BLaER1 (cell line): ENCODE measurements around the gene DCAF12L2.
"Not testable (repeated sequence)": the region's sequence is repeated elsewhere in the genome, so short reads cannot be mapped to it uniquely, and the experiment has no call there.

Experiments used
- H3K27ac ChIP-seq: shearing (Covaris generic); formaldehyde crosslinking; 2 replicates; pipeline ENCODE4 v1.8.1; 2022
- H3K27me3 ChIP-seq: shearing (Covaris generic); formaldehyde crosslinking; 2 replicates; pipeline ENCODE4 v1.8.1; 2022
- H3K36me3 ChIP-seq: shearing (Covaris generic); formaldehyde crosslinking; 2 replicates; pipeline ENCODE4 v1.8.1; 2022
- H3K4me1 ChIP-seq: shearing (Covaris generic); formaldehyde crosslinking; 2 replicates; pipeline ENCODE4 v1.8.1; 2022
- H3K4me2 ChIP-seq: shearing (Covaris generic); formaldehyde crosslinking; 2 replicates; pipeline ENCODE4 v1.8.1; 2022
- H3K4me3 ChIP-seq: shearing (Covaris generic); formaldehyde crosslinking; 2 replicates; pipeline ENCODE4 v1.8.1; 2022
- H3K9ac ChIP-seq: shearing (Covaris generic); formaldehyde crosslinking; 2 replicates; pipeline ENCODE4 v1.8.1; 2022
- H3K9me3 ChIP-seq: shearing (Covaris generic); formaldehyde crosslinking; 2 replicates; pipeline ENCODE4 v1.8.1; 2022
- H4K20me1 ChIP-seq: shearing (Covaris generic); formaldehyde crosslinking; 2 replicates; pipeline ENCODE4 v1.8.1; 2022
- Cebpa-rat ChIP-seq: shearing (Covaris generic); IDR thresholded peaks from 2 replicates; pipeline ENCODE4 v1.8.1; 2022

DCAF12L2 gene

GRCh38 chrX:126165721-126166461 lies at the start of gene DCAF12L2:
Gene DCAF12L2 (minus strand): TSS chrX:126166289. CDS start chrX:126165924, 365 bp downstream.
- Histone ChIP-seq H3K4me1 (no peaks in the 10 kb centered on the region), H3K27me3 (peaks cover 31% of the 10 kb centered on the region), H3K9ac (no peak within 1 kb of the TSS), H4K20me1 (no peaks in the 10 kb centered on the region), H3K4me2 (no peak within 1 kb of the TSS), H3K9me3 (peaks cover 20% of the 10 kb centered on the region), H3K4me3 (no peak within 1 kb of the TSS), H3K27ac (no peak within 1 kb of the TSS), H3K36me3 (no peaks in the 10 kb centered on the region)
- TF ChIP-seq Cebpa-rat, result no peak

DNA sequence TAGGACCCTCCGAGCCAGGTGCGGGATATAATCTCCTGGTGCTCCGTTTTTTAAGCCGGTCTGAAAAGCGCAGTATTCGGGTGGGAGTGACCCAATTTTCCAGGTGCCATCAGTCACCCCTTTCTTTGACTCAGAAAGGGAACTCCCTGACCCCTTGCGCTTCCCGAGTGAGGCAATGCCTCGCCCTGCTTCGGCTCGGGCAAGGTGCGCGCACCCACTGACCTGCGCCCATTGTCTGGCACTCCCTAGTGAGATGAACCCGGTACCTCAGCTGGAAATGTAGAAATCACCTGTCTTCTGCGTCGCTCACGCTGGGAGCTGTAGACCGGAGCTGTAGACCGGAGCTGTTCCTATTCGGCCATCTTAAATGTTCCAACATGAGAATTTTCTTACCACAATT lies 24.8 kb upstream of the DCAF12L2 start:
- H3K36me3 ChIP-seq, H3K9ac ChIP-seq, H3K27me3 ChIP-seq, H4K20me1 ChIP-seq, H3K4me3 ChIP-seq, H3K4me2 ChIP-seq, H3K27ac ChIP-seq, H3K4me1 ChIP-seq, H3K9me3 ChIP-seq: not testable (repeated sequence)

DNA sequence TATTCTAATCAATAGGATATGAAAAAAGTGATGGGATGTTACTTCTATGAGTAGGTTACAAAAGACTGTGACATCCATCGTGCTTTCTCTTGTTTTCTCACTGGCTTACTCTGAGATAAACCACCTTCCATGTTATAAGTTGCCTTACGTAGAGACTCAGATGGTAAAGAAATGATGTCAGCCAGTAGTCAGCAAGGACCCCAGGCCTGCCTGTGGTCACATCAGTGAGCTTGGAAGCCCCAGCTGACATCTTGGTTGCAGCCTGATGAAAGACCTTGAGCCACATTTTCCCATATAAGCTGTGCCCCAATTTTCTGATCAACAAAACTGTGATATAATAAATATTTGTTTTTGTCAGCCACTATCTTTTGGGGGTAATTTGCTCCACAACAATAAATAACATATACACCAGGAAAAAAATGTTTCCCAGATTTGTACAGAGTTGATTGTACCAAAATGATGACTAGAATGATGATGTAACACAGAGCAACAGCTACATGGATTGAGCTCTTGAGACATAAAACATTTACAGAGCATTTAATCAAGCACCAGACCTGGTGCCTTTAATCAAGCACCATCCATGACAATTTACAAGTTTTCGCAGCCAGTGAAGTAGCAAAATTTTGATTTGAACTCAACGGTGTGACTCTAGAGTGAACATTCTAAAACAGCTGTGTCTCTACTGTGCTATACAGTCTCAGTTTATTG lies 11.2 kb upstream of the DCAF12L2 start:
- H3K4me3 ChIP-seq, result no peak overlapping the region
- no peaks in the 10 kb centered on the region for H3K36me3 ChIP-seq
- H3K27ac ChIP-seq, result no peak overlapping the region
- H3K4me2 ChIP-seq, result no peak overlapping the region
- H4K20me1 ChIP-seq, result no peaks in the 10 kb centered on the region
- H3K9me3 ChIP-seq, result no peaks in the 10 kb centered on the region
- TF ChIP-seq Cebpa-rat, result no peak
- no peak overlapping the region for H3K9ac ChIP-seq
- no peaks in the 10 kb centered on the region for H3K4me1 ChIP-seq
- peaks cover 35% of the 10 kb centered on the region for H3K27me3 ChIP-seq

DNA sequence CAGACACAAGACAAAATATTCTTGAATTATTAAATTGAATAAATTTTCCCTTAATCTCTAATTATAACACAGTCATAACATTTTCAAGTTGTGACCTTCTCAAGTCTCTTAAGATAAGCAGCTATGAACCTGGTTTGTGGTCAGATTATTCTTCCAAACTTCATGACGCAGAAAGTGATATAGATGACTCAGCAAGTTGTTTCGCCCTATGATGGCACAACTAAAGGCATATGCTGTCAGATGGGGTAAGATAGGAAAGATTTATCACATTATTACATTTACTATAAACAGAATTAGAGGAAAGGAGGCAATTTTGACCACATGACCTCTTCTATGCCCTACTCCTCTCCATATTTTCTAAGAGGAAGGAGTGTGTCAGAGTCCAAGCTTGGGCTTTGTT lies 4.6 kb upstream of the DCAF12L2 start:
- Histone ChIP-seq H3K9me3 (peaks cover 4% of the 10 kb centered on the region; the same call in 1 of the 2 replicates), H3K27me3 (peaks cover 37% of the 10 kb centered on the region), H4K20me1 (no peaks in the 10 kb centered on the region), H3K4me1 (no peaks in the 10 kb centered on the region), H3K9ac (no peak overlapping the region), H3K4me2 (no peak overlapping the region), H3K27ac (no peak overlapping the region), H3K36me3 (no peaks in the 10 kb centered on the region), H3K4me3 (no peak overlapping the region)
- TF ChIP-seq Cebpa-rat, result no peak

- Histone ChIP-seq H3K4me1 (no peaks in the 10 kb centered on the region), H3K27me3 (peaks cover 31% of the 10 kb centered on the region), H3K9me3 (peaks cover 20% of the 10 kb centered on the region), H3K4me3 (no peak overlapping the region), H4K20me1 (no peaks in the 10 kb centered on the region), H3K4me2 (no peak overlapping the region), H3K27ac (no peak overlapping the region), H3K36me3 (no peaks in the 10 kb centered on the region), H3K9ac (no peak overlapping the region)
- no peak for TF ChIP-seq Cebpa-rat
These were observed 1.5 kb upstream of the DCAF12L2 start for GRCh38 chrX:126167560-126167959.

GRCh38 chrX:126165401-126165720 lies 728 bp downstream of the DCAF12L2 start:
- no peak overlapping the region for H3K4me2 ChIP-seq

GRCh38 chrX:126164689-126165400 lies 1.2 kb downstream of the DCAF12L2 start:
- Histone ChIP-seq H3K27me3 (peaks cover 31% of the 10 kb centered on the region), H3K9me3 (peaks cover 20% of the 10 kb centered on the region), H3K4me3 (no peak overlapping the region), H3K4me1 (no peaks in the 10 kb centered on the region), H3K4me2 (no peak overlapping the region), H3K27ac (no peak overlapping the region), H3K36me3 (no peaks in the 10 kb centered on the region), H4K20me1 (no peaks in the 10 kb centered on the region), H3K9ac (no peak overlapping the region)
- no peak for TF ChIP-seq Cebpa-rat

More at GRCh38 chrX:126165401-126165720, 728 bp downstream of the DCAF12L2 start:
- H3K27ac ChIP-seq, result no peak overlapping the region
- H3K9ac ChIP-seq, result no peak overlapping the region
- no peaks in the 10 kb centered on the region for H3K4me1 ChIP-seq
- no peak overlapping the region for H3K4me3 ChIP-seq
- peaks cover 20% of the 10 kb centered on the region for H3K9me3 ChIP-seq
- H3K27me3 ChIP-seq, result peaks cover 31% of the 10 kb centered on the region
- H3K36me3 ChIP-seq, result no peaks in the 10 kb centered on the region
- H4K20me1 ChIP-seq, result no peaks in the 10 kb centered on the region
- TF ChIP-seq Cebpa-rat, result no peak

DNA sequence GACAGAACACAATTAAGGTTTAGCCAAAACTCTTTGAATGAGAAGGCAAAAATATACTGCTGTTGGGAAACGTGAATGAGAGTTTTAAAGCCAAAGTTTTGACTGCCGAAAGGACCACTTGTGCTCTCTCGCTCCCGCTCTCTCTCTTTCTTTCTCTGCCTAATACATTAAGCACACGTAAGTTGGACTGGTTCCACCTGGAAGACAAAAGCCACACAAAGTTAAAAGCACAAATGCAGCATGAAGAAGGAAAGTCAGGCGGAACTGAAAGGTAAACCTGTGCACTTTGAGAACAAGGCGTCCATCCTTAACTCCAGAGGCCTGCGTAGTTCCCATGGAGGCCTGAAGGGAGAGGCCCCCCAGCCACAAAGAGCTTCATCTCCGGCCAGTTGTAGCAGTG lies 1.9 kb downstream of the DCAF12L2 start:
- no peak overlapping the region for H3K27ac ChIP-seq
- peaks cover 20% of the 10 kb centered on the region for H3K9me3 ChIP-seq
- TF ChIP-seq Cebpa-rat, result no peak
- H3K4me2 ChIP-seq, result no peak overlapping the region
- H4K20me1 ChIP-seq, result no peaks in the 10 kb centered on the region
- H3K4me1 ChIP-seq, result no peaks in the 10 kb centered on the region
- peaks cover 29% of the 10 kb centered on the region for H3K27me3 ChIP-seq
- no peak overlapping the region for H3K9ac ChIP-seq
- no peaks in the 10 kb centered on the region for H3K36me3 ChIP-seq
- no peak overlapping the region for H3K4me3 ChIP-seq

DNA sequence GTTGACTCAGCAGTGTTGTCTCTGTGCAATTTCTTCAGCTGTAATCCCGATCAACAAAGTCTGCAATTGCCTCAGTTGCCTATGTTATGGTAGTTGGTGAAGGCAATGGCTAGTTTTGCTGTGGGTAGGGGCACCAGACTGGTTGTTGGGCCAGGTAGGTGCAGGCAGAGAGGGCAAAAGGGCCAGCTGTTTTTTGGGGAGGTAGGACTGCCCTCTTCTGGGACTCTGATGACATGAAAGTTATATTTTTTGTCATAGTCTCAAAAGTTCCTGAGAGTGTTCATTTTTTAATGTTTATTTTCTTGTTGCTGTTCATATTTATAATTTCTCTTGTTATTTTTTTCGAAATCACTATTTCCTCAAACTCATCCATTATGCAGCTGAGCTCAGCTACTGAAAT lies 25.1 kb downstream of the DCAF12L2 start:
- Histone ChIP-seq H4K20me1 (no peaks in the 10 kb centered on the region; the same call in 1 of the 2 replicates), H3K27ac (no peak overlapping the region), H3K4me3 (no peak overlapping the region), H3K4me2 (no peak overlapping the region), H3K9ac (no peak overlapping the region), H3K36me3 (no peaks in the 10 kb centered on the region), H3K4me1 (no peaks in the 10 kb centered on the region), H3K9me3 (no peaks in the 10 kb centered on the region), H3K27me3 (peaks cover 66% of the 10 kb centered on the region)
- no peak for TF ChIP-seq Cebpa-rat

GRCh38 chrX:126137899-126138298 lies 28.2 kb downstream of the DCAF12L2 start:
- Histone ChIP-seq H3K27me3 (peaks cover 65% of the 10 kb centered on the region), H3K36me3 (no peaks in the 10 kb centered on the region), H3K4me1 (no peaks in the 10 kb centered on the region), H3K4me3 (no peak overlapping the region), H3K4me2 (no peak overlapping the region), H3K9ac (no peak overlapping the region), H4K20me1 (no peaks in the 10 kb centered on the region; the same call in 1 of the 2 replicates), H3K9me3 (no peaks in the 10 kb centered on the region), H3K27ac (no peak overlapping the region)
- no peak for TF ChIP-seq Cebpa-rat
